Gastrocnemius medialis (tissue), 4 donors: ENCODE data around the gene ANAPC16. TPM values are rescaled to one million over a fixed set of nuclear protein-coding genes. Genes with fewer than 3 reads are reported as not detected.
A peak's percentile ranks its signal among the peaks of the same experiment; 100 is the strongest.

Source experiments
- ATAC-seq, 2 donors: fragments of 150-250 bp; one replicate each; pipeline ENCODE4 v1.9.1; 2016
- DNase-seq, 2 donors: peaks; one replicate each; pipeline ENCODE4 v3.0.0-alpha.2; 2019
- H3K27ac ChIP-seq, 4 donors: fragments of 200-600 bp; sonication (generic); 1 replicate in 1 of 4; 2 replicates in 3 of 4; pipeline ENCODE4 v1.5.1; 2016 to 2018; ENCODE audit warnings: mild to moderate bottlenecking in 2 of 4, moderate library complexity in 1 of 4
- H3K27me3 ChIP-seq, 3 donors: fragments of 200-600 bp; sonication (generic) in 2 of 3; 1 replicate in 1 of 3; 2 replicates in 2 of 3; pipeline versions ENCODE4 v1.5.1 to v1.6.0; 2016 to 2019; ENCODE audit warnings: mild to moderate bottlenecking in 1 of 3, moderate library complexity in 1 of 3
- H3K36me3 ChIP-seq, 2 donors: fragments of 200-600 bp; sonication (generic) in 1 of 2; one replicate each; pipeline ENCODE4 v1.5.1; 2017 to 2018
- H3K4me1 ChIP-seq, 2 donors: fragments of 200-600 bp; sonication (generic) in 1 of 2; one replicate each; pipeline ENCODE4 v1.5.1; 2016 to 2017; ENCODE audit warnings: mild to moderate bottlenecking in 2 of 2
- H3K4me3 ChIP-seq, 4 donors: fragments of 200-600 bp; sonication (generic) in 3 of 4; 1 replicate in 1 of 4; 2 replicates in 3 of 4; pipeline ENCODE4 v1.5.1; 2016 to 2019; ENCODE audit warnings: mild to moderate bottlenecking in 2 of 4
- H3K9me3 ChIP-seq, 3 donors: fragments of 200-600 bp; sonication (generic) in 2 of 3; 1 replicate in 1 of 3; 2 replicates in 2 of 3; pipeline ENCODE4 v1.5.1; 2016 to 2019
- POLR2A ChIP-seq, 2 donors: fragments of 450-650 bp; IDR thresholded peaks; one replicate each; pipeline ENCODE4 v1.6.1; 2017; ENCODE audit warnings: antibody characterized with exemption in 2 of 2, mild to moderate bottlenecking in 2 of 2, moderate library complexity in 2 of 2
- in situ Hi-C, 4 donors: fragments of 200-750 bp; cut with MboI; loops; one replicate each; pipeline versions ENCODE4 v1.15.0 to v1.8.0; 2017; ENCODE audit warnings: low sequenced_read_pairs in 4 of 4
- intact Hi-C: fragments of 100-400 bp; cut with DNase I; formaldehyde crosslinking; loops from one replicate; pipeline ENCODE4 v1.15.1; 2023; ENCODE audit warnings: low total_unique reads
- total RNA-seq, 4 donors: library from RNA; depleted of rRNA; stranded (reverse); fragments of >200 nt; gene quantifications; one replicate each; pipeline versions ENCODE4 v1.1.0 to v1.2.3, GENCODE V29; 2016
- TF ChIP-seq, protein P1 (sequence below), 5 experiments: fragments of 450-650 bp in 3 of 5; fragments of 200-600 bp in 2 of 5; sonication (generic) in 2 of 5; IDR thresholded peaks in 4 of 5; conservative IDR thresholded peaks in 1 of 5; 1 replicate in 4 of 5; 2 replicates in 1 of 5; pipeline ENCODE4 v1.5.1; 2016 to 2019; ENCODE audit warnings: antibody characterized with exemption in 5 of 5, mild to moderate bottlenecking in 3 of 5, moderate library complexity in 3 of 5

Gene ANAPC16
- total RNA-seq, 4 donors from 2014 or later: 70.9 to 168 (median 105) TPM

DNA sequence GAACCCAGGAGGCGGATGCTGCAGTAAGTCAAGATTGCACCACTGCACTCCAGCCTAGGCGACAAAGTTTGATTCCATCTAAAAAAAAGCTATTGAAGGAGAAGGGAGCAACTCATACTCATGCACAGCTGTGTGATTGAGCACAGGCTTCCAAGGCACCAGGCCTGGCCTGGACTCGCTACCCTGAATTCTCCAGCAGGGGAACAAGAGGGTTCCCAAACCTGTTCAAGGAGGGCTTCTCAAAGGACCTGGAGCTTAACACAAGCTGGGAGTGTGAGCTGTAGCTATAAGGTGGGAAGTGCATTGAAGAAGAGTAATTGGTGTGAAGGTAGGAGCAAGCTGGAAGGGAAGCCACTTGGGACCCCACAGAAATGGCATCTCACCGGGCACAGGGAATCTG lies 42.8 kb downstream of the ANAPC16 start:
- ATAC-seq: no peak
- no peaks in the 10 kb centered on the region for H3K36me3 ChIP-seq
- peak overlapping the region; percentile 94 to 99 (median 98) for H3K27ac ChIP-seq
- no peak for DNase-seq
- no peaks in the 10 kb centered on the region for H3K9me3 ChIP-seq
- intact Hi-C loops (no loop called here), in situ Hi-C loops (no loop called here)
- H3K4me1 ChIP-seq: peaks cover 69 to 70% of the 10 kb centered on the region in 2 donors
- no peak overlapping the region for H3K4me3 ChIP-seq
- TF ChIP-seq, protein P1, sequence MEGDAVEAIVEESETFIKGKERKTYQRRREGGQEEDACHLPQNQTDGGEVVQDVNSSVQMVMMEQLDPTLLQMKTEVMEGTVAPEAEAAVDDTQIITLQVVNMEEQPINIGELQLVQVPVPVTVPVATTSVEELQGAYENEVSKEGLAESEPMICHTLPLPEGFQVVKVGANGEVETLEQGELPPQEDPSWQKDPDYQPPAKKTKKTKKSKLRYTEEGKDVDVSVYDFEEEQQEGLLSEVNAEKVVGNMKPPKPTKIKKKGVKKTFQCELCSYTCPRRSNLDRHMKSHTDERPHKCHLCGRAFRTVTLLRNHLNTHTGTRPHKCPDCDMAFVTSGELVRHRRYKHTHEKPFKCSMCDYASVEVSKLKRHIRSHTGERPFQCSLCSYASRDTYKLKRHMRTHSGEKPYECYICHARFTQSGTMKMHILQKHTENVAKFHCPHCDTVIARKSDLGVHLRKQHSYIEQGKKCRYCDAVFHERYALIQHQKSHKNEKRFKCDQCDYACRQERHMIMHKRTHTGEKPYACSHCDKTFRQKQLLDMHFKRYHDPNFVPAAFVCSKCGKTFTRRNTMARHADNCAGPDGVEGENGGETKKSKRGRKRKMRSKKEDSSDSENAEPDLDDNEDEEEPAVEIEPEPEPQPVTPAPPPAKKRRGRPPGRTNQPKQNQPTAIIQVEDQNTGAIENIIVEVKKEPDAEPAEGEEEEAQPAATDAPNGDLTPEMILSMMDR (IDR thresholded peaks at IDR 0.05 in 4 of 5, conservative IDR thresholded peaks at IDR 0.05 in 1 of 5): no peak
- no peak for TF ChIP-seq POLR2A (IDR thresholded peaks at IDR 0.05)
- H3K27me3 ChIP-seq: no peaks in the 10 kb centered on the region

- intact Hi-C loops: no loop called here
Measured at GRCh38 chr10:72259491-72260238, 43.9 kb downstream of the ANAPC16 start.

GRCh38 chr10:72260239-72260975 lies 44.6 kb downstream of the ANAPC16 start:
- Histone ChIP-seq H3K9me3 (no peaks in the 10 kb centered on the region), H3K27me3 (no peaks in the 10 kb centered on the region), H3K4me3 (peak overlapping the region; percentile 43 to 73 (median 64)), H3K4me1 (peaks cover 53 to 55% of the 10 kb centered on the region in 2 donors), H3K27ac (peak overlapping the region; percentile 94 to 99 (median 98)), H3K36me3 (no peaks in the 10 kb centered on the region)
- intact Hi-C loops (no loop called here), in situ Hi-C loops (no loop called here)
- peak in 1 of 2 donors; percentile 65 for TF ChIP-seq POLR2A (IDR thresholded peaks at IDR 0.05)
- TF ChIP-seq, protein P1 (IDR thresholded peaks at IDR 0.05 in 4 of 5, conservative IDR thresholded peaks at IDR 0.05 in 1 of 5): no peak
- DNase-seq (peak; percentile 76 to 89), ATAC-seq (peak; percentile 66 to 76)

More at GRCh38 chr10:72259491-72260238, 43.9 kb downstream of the ANAPC16 start:
- Histone ChIP-seq H3K27ac (peak overlapping the region; percentile 94 to 99 (median 98)), H3K36me3 (no peaks in the 10 kb centered on the region), H3K4me3 (peak overlapping the region in 1 of 4 donors; percentile 59), H3K9me3 (no peaks in the 10 kb centered on the region), H3K4me1 (peaks cover 60 to 61% of the 10 kb centered on the region in 2 donors), H3K27me3 (no peaks in the 10 kb centered on the region)
- ATAC-seq: peak in 1 of 2 donors; percentile 9
- DNase-seq: no peak
- no peak for TF ChIP-seq POLR2A (IDR thresholded peaks at IDR 0.05)
- TF ChIP-seq, protein P1 (IDR thresholded peaks at IDR 0.05 in 4 of 5, conservative IDR thresholded peaks at IDR 0.05 in 1 of 5): no peak
- in situ Hi-C loops: no loop called here

GRCh38 chr10:72260976-72261783 lies 45.4 kb downstream of the ANAPC16 start:
- Histone ChIP-seq H3K36me3 (no peaks in the 10 kb centered on the region), H3K27ac (peak overlapping the region; percentile 94 to 99 (median 98)), H3K4me1 (peaks cover 46 to 47% of the 10 kb centered on the region in 2 donors), H3K4me3 (peak overlapping the region; percentile 43 to 73 (median 64)), H3K27me3 (no peaks in the 10 kb centered on the region), H3K9me3 (no peaks in the 10 kb centered on the region)
- intact Hi-C loops: no loop called here
- in situ Hi-C loops: no loop called here
- ATAC-seq: peak; percentile 6 to 21
- TF ChIP-seq POLR2A (IDR thresholded peaks at IDR 0.05): peak; percentile 40 to 64
- TF ChIP-seq, protein P1 (IDR thresholded peaks at IDR 0.05 in 4 of 5, conservative IDR thresholded peaks at IDR 0.05 in 1 of 5): no peak
- no peak for DNase-seq
